ENCODE data around the gene HAND2. TPM values are rescaled to one million over a fixed set of nuclear protein-coding genes. Genes with fewer than 3 reads are reported as not detected.

Gene HAND2
- total RNA-seq, 4 donors from 2014 or later: 0.66 to 2.4 (median 0.89) TPM

DNA sequence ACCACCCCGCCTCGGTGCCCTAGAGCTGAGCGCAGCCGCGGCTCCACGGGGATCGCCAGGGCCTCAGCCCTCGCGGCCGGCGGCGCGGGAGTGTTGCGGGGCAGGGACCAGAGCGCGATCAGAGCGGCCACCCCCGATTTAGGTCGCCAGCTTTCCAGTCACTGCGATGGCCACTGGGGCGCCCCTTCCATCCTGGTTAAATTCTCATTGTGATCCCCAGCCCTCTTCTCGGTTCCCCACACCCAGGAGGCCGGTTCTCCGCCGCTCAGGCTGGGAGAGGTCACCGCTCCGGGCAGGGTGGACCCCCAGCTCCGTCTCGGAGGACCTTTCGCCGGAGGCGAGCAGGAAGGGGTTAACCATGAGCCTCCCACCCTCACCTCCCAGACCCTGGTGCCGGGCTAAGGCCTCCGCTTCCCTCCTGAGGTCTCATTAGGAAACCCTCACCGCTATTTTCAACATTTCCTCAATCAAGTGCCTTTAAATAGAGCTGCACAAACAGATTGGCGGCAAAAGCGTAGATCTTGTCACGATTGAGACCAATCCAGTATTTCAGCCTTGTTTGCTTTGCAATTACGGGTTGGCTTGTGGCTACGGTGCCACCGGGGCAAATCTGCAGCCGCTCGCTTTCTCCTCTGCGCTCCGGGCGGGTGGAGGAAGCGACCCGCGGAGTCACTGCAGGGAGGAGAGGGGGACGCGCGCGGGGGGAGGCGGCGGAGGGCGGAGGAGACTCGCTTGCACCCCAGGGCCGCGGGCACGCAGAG lies 8.3 kb upstream of the HAND2 start:
- DNase-seq (no peak), ATAC-seq (peak in 1 of 2 donors; percentile 39)
- no peaks in the 10 kb centered on the region for H3K9me3 ChIP-seq
- no peaks in the 10 kb centered on the region for H3K36me3 ChIP-seq
- in situ Hi-C loops (cut with MboI; ENCODE audit: low sequenced_read_pairs in 4 of 4): no loop called here
- H3K4me1 ChIP-seq: peaks cover 2 to 15% of the 10 kb centered on the region in 2 donors
- intact Hi-C loops (cut with DNase I; ENCODE audit: low total_unique reads): no loop called here
- H3K27ac ChIP-seq: no peak overlapping the region
- H3K27me3 ChIP-seq: peaks cover 80 to 93% (median 86%) of the 10 kb centered on the region in 3 donors
- TF ChIP-seq, protein P1, sequence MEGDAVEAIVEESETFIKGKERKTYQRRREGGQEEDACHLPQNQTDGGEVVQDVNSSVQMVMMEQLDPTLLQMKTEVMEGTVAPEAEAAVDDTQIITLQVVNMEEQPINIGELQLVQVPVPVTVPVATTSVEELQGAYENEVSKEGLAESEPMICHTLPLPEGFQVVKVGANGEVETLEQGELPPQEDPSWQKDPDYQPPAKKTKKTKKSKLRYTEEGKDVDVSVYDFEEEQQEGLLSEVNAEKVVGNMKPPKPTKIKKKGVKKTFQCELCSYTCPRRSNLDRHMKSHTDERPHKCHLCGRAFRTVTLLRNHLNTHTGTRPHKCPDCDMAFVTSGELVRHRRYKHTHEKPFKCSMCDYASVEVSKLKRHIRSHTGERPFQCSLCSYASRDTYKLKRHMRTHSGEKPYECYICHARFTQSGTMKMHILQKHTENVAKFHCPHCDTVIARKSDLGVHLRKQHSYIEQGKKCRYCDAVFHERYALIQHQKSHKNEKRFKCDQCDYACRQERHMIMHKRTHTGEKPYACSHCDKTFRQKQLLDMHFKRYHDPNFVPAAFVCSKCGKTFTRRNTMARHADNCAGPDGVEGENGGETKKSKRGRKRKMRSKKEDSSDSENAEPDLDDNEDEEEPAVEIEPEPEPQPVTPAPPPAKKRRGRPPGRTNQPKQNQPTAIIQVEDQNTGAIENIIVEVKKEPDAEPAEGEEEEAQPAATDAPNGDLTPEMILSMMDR (IDR thresholded peaks at IDR 0.05 in 4 of 5, conservative IDR thresholded peaks at IDR 0.05 in 1 of 5): no peak
- TF ChIP-seq POLR2A (IDR thresholded peaks at IDR 0.05): no peak
- peak overlapping the region; percentile 49 to 68 (median 50) for H3K4me3 ChIP-seq

DNA sequence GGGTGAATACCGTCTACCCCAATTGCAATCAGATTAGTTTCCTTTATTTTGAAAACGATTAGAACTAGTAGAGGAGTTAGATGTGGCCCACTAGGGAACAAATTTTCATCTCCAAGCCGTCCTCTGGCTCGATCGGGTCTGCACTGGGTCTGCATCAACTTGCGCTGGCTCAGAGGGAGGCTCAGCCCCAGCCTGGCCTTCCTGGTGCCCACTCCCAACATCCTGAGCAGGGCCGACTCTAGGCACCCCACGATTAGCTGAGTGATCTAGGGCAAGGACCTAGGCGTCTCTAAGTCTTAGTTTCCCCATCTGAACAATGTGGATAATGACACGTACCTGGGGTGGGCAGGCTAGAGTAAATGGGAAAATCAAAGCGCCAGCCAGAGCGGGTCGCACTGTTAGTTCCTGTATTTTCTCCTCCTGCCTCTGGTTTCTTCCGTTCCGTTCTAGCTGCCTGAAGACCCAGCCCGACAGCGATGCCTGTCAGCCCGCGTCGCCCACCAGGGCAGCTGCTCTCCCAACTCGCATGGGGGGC lies 7.7 kb upstream of the HAND2 start:
- peaks cover 2 to 15% of the 10 kb centered on the region in 2 donors for H3K4me1 ChIP-seq
- no peak overlapping the region for H3K27ac ChIP-seq
- in situ Hi-C loops (cut with MboI; ENCODE audit: low sequenced_read_pairs in 4 of 4): no loop called here
- peaks cover 82 to 94% (median 86%) of the 10 kb centered on the region in 3 donors for H3K27me3 ChIP-seq
- peak overlapping the region; percentile 49 to 68 (median 50) for H3K4me3 ChIP-seq
- no peaks in the 10 kb centered on the region for H3K36me3 ChIP-seq
- intact Hi-C loops (cut with DNase I; ENCODE audit: low total_unique reads): no loop called here
- ATAC-seq (no peak), DNase-seq (no peak)
- TF ChIP-seq, protein P1 (IDR thresholded peaks at IDR 0.05 in 4 of 5, conservative IDR thresholded peaks at IDR 0.05 in 1 of 5): no peak
- no peak for TF ChIP-seq POLR2A (IDR thresholded peaks at IDR 0.05)
- no peaks in the 10 kb centered on the region for H3K9me3 ChIP-seq

DNA sequence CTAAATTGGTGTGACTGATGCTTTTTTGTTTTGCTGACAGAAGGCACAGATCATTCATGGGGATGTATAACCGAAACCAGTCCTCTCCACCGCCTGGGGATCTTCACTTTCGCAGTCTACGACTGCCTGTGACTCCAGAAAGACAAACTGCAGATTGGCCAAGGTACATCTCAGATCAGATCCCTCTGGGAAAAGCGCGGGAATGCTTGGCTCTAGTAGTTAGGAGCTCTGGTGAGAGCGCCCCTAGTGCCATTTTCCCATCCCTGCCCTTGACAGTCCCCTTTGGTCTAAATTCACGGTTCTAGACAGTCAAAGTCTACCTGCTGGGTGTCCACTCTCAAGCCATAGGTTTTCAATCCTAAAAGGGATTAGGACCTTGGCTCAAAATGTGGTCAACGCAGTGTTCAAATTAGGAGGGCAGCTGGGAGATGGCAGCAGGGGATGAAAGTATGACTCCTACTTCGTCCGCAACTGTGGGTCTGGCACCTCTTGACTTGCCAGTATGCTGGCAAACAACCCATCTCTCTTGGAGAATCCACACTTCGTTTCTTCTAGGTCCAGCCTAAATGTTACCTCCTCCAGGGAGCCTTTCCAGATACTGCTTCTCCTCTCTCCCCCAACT lies 6.9 kb upstream of the HAND2 start:
- H3K4me3 ChIP-seq: no peak overlapping the region
- no peak overlapping the region for H3K27ac ChIP-seq
- no peak for TF ChIP-seq POLR2A (IDR thresholded peaks at IDR 0.05)
- TF ChIP-seq, protein P1 (IDR thresholded peaks at IDR 0.05 in 4 of 5, conservative IDR thresholded peaks at IDR 0.05 in 1 of 5): no peak
- ATAC-seq: no peak
- peaks cover 2 to 15% of the 10 kb centered on the region in 2 donors for H3K4me1 ChIP-seq
- H3K27me3 ChIP-seq: peaks cover 88 to 96% (median 88%) of the 10 kb centered on the region in 3 donors
- no peak for DNase-seq
- intact Hi-C loops (cut with DNase I; ENCODE audit: low total_unique reads) (no loop called here), in situ Hi-C loops (cut with MboI; ENCODE audit: low sequenced_read_pairs in 4 of 4) (no loop called here)
- H3K36me3 ChIP-seq: no peaks in the 10 kb centered on the region
- H3K9me3 ChIP-seq: no peaks in the 10 kb centered on the region

GRCh38 chr4:173535957-173536356 lies 5.9 kb upstream of the HAND2 start:
- intact Hi-C loops (cut with DNase I; ENCODE audit: low total_unique reads) (no loop called here), in situ Hi-C loops (cut with MboI; ENCODE audit: low sequenced_read_pairs in 4 of 4) (no loop called here)
- Histone ChIP-seq H3K4me1 (peaks cover 3 to 18% of the 10 kb centered on the region in 2 donors), H3K36me3 (no peaks in the 10 kb centered on the region), H3K27me3 (peaks cover 88 to 99% (median 95%) of the 10 kb centered on the region in 3 donors), H3K4me3 (no peak overlapping the region), H3K27ac (no peak overlapping the region), H3K9me3 (no peaks in the 10 kb centered on the region)
- TF ChIP-seq, protein P1 (IDR thresholded peaks at IDR 0.05 in 4 of 5, conservative IDR thresholded peaks at IDR 0.05 in 1 of 5): no peak
- TF ChIP-seq POLR2A (IDR thresholded peaks at IDR 0.05): no peak
- DNase-seq (no peak), ATAC-seq (no peak)

All from gastrocnemius medialis (tissue), 4 donors.